Measurements from ENCODE around the gene OTUD1. TPM values are rescaled to one million over a fixed set of nuclear protein-coding genes. Genes with fewer than 3 reads are reported as not detected.

OTUD1 gene
- total RNA-seq, 1 experiment from 2014 or later: 14.8 TPM

DNA sequence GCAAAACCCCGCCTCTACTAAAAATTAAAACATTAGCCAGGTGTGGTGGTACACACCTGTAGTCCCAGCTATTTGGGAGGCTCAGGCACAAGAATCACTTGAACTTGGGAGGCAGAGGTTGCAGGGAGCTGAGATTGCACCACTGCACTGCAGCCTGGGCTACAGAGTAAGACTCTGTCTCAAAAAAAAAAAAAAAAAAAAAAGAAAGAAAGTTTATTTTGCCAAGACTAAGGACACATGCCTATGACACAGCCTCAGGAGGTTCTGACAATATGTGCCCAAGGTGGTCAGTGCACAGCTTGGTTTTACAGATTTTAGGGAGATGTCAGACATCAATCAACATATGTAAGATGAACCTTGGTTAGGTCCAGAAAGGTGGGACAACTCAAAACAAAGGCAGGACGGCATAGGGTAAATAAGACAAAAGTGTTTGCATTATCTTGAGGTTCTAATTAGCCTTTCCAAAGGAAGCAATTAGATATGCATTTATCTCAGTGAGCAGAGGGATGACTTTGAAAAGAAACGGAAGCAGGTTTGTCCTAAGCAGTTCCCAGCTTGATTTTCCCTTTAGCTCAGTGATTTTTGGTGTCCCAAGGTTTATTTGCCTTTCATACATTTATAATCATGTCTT lies 20.7 kb upstream of the OTUD1 start:
- DNase-seq (ENCODE audit: low read depth): no peak
- in situ Hi-C loops (cut with HindIII; ENCODE audit: low pct_unique_long_range_greater_than_20kb, low sequenced_read_pairs): no loop called here

- no peak for DNase-seq (ENCODE audit: low read depth)
- in situ Hi-C loops (cut with HindIII; ENCODE audit: low pct_unique_long_range_greater_than_20kb, low sequenced_read_pairs): no loop called here
These were observed 19.7 kb upstream of the OTUD1 start for GRCh38 chr10:23419201-23419600.

DNA sequence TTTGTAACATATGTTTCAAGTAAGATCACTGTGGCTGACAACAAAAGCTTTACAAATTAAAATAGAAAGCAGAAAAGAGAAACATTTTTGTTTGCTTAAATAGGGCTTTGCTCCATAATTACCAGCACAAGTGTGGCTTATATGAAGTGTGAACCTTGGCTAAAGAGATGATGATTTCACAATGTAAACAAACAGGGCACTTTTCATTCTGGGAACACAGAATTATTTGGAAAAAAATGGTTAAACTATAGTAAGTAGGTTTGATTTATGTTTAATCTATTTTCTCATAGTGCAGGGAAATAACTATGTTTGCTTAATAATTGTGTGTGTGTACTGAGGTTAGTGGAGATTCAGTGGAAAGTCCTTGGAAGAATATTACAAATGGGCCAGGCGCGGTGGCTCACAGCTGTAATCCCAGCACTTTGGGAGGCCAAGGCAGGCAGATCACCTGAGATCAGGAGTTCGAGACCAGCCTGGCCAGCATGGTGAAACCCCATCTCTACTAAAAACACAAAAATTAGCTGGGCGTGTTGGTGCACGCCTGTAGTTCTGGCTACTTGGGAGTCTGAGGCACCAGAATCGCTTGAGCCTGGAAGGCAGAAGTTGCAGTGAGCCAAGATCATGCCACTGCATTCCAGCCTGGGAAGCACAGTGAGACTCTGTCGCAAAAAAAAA lies 19.1 kb upstream of the OTUD1 start:
- no peak for DNase-seq (ENCODE audit: low read depth)
- in situ Hi-C loops (cut with HindIII; ENCODE audit: low pct_unique_long_range_greater_than_20kb, low sequenced_read_pairs): no loop called here

- no peak for DNase-seq (ENCODE audit: low read depth)
- in situ Hi-C loops (cut with HindIII; ENCODE audit: low pct_unique_long_range_greater_than_20kb, low sequenced_read_pairs): no loop called here
These were observed 17.5 kb upstream of the OTUD1 start for GRCh38 chr10:23421397-23421796.

DNA sequence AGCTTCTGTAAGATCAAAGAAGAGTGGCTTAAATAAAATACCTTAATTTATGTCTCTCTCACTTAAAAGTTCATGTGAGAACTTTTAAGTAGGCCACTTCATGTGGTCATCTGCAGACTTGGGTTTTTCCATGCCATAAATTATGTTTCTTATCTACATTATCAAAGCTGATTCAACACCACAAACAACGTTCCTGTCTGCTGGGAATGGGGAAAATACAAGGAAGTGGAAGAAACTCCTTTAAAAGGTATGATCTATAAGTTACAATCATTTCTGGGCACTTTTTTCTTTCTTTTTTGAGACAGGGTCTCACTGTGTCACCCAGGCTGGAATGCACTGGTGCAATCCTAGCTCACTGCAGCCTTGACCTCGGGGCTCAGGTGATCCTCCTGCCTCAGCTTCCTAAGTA lies 16.9 kb upstream of the OTUD1 start:
- peak; percentile 65 for DNase-seq (ENCODE audit: low read depth)
- in situ Hi-C loops (cut with HindIII; ENCODE audit: low pct_unique_long_range_greater_than_20kb, low sequenced_read_pairs): no loop called here

DNA sequence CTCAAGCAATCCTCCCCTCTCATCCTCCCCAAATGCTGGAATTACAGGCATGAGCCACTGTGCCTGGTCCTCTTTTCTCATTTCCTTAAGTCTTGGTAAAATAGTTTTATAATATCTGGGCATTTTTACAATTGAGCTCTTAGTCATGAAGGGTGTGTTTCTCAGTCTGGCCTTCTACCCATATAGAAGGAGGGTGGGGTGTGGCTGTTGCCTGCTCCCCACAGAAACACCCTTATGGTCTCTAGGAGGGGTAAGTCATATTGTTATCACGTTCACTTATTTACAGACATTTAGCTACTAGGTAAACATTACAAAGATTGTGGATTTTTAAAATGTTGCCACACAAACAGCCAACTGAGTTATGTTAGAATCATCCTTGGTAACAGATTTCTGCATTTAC lies 6.7 kb upstream of the OTUD1 start:
- in situ Hi-C loops (cut with HindIII; ENCODE audit: low pct_unique_long_range_greater_than_20kb, low sequenced_read_pairs): no loop called here

GRCh38 chr10:23432639-23433038 lies 6.2 kb upstream of the OTUD1 start:
- no peak for DNase-seq (ENCODE audit: low read depth)
- in situ Hi-C loops (cut with HindIII; ENCODE audit: low pct_unique_long_range_greater_than_20kb, low sequenced_read_pairs): no loop called here

More for the DNA sequence above, 6.7 kb upstream of the OTUD1 start:
- DNase-seq (ENCODE audit: low read depth): no peak

- in situ Hi-C loops (cut with HindIII; ENCODE audit: low pct_unique_long_range_greater_than_20kb, low sequenced_read_pairs): no loop called here
- no peak for DNase-seq (ENCODE audit: low read depth)
These were observed 5.2 kb upstream of the OTUD1 start for GRCh38 chr10:23433701-23434100.

DNA sequence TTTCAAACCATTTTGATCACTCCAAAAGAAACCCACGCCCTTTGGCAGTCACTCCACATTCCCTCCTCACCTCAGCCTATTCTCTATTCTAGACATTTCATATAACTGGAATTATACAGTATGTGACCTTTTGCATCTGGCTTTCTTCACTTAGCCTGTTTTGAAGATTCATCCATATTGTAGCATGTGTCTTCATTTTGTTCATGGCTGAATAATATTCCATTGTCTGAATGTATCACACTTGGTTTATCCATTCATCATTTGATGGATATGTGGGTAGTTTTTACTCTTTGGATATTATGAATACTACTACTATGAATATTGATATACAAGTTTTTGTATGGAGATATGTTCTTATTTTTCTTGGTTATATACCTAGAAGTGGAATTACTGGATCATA lies 3.5 kb upstream of the OTUD1 start:
- DNase-seq (ENCODE audit: low read depth): no peak
- in situ Hi-C loops (cut with HindIII; ENCODE audit: low pct_unique_long_range_greater_than_20kb, low sequenced_read_pairs): no loop called here

DNA sequence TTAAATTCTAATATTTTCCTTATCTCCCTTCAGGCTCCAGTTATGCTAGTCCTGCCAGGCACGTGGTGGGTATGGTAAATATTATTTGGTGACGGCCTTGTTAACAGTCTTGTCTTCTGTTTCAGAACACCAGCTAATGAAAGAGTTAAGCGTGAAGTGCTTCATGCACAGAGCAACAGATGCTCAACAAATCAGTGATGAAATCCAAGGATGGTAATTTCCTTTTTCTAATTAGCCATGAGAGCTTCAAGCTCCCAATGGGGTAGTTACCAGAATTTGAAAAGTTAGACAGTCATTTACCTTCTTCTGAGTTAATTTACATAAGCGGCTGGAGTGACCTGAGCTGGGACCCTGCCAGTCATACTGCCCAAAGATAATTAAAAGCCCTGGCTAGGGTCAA lies 1.9 kb upstream of the OTUD1 start:
- in situ Hi-C loops (cut with HindIII; ENCODE audit: low pct_unique_long_range_greater_than_20kb, low sequenced_read_pairs): no loop called here
- DNase-seq (ENCODE audit: low read depth): no peak

- no peak for DNase-seq (ENCODE audit: low read depth)
- in situ Hi-C loops (cut with HindIII; ENCODE audit: low pct_unique_long_range_greater_than_20kb, low sequenced_read_pairs): no loop called here
These were observed 820 bp upstream of the OTUD1 start for GRCh38 chr10:23437963-23438546.

DNA sequence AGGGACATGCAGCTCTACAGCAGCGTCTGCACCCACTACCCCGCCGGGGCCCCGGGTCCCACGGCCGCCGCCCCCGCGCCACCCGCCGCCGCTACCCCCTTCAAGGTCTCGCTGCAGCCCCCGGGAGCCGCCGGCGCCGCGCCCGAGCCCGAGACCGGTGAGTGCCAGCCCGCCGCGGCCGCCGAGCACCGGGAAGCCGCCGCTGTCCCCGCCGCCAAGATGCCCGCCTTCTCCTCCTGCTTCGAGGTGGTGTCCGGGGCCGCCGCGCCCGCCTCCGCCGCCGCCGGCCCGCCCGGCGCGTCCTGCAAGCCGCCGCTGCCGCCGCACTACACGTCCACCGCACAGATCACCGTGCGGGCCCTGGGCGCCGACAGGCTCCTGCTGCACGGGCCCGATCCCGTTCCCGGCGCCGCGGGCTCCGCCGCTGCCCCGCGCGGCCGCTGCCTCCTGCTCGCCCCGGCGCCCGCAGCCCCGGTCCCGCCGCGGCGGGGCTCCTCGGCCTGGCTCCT lies 631 bp downstream of the OTUD1 start:
- peak; percentile 14 for DNase-seq (ENCODE audit: low read depth)
- in situ Hi-C loops (cut with HindIII; ENCODE audit: low pct_unique_long_range_greater_than_20kb, low sequenced_read_pairs): no loop called here

GRCh38 chr10:23439961-23440889 lies 1.4 kb downstream of the OTUD1 start:
- DNase-seq (ENCODE audit: low read depth): peak; percentile 45
- in situ Hi-C loops (cut with HindIII; ENCODE audit: low pct_unique_long_range_greater_than_20kb, low sequenced_read_pairs): no loop called here

GRCh38 chr10:23441251-23441650 lies 2.4 kb downstream of the OTUD1 start:
- no peak for DNase-seq (ENCODE audit: low read depth)
- in situ Hi-C loops (cut with HindIII; ENCODE audit: low pct_unique_long_range_greater_than_20kb, low sequenced_read_pairs): no loop called here

GRCh38 chr10:23442936-23443335 lies 4.1 kb downstream of the OTUD1 start:
- in situ Hi-C loops (cut with HindIII; ENCODE audit: low pct_unique_long_range_greater_than_20kb, low sequenced_read_pairs): no loop called here
- no peak for DNase-seq (ENCODE audit: low read depth)

DNA sequence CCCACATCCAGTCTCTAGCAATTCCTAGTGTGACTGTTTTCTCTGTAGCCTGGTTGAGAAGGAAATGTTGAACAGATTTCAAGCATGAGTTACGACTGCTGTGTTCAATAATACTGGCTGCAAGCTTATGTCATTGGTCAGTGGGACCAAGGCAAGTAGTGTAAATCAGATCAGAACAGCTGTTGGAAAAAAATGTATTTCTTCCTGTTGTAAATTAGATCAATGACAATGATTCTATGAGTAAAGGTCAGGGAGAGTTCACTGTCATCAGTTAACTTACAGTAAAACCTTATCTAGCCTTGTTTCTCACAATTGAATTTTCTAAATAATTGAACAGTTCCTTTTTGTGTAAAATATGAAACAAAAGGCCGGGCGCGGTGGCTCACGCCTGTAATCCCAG lies 6.7 kb downstream of the OTUD1 start:
- no peak for DNase-seq (ENCODE audit: low read depth)
- in situ Hi-C loops (cut with HindIII; ENCODE audit: low pct_unique_long_range_greater_than_20kb, low sequenced_read_pairs): no loop called here

DNA sequence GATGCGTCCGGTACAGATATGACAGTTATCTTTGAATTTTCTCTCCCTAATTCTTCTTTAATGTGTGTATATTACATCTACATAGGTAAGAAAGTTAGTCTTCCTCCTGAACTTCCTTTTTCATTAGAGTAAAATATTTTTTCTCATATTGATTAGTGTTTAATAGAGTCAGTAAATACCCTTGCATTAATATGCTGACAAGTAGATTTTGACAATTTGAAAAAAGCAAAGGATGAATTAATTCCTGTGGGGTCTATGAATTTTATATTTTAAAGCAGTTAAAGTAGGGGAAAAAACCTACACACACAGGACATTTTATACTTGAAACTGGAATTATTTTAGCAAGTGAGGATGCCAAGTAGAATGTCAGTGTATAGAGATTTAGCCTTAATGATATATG lies 9.4 kb downstream of the OTUD1 start:
- in situ Hi-C loops (cut with HindIII; ENCODE audit: low pct_unique_long_range_greater_than_20kb, low sequenced_read_pairs): no loop called here

GRCh38 chr10:23448802-23449570 lies 10.1 kb downstream of the OTUD1 start:
- in situ Hi-C loops (cut with HindIII; ENCODE audit: low pct_unique_long_range_greater_than_20kb, low sequenced_read_pairs): no loop called here

More for the DNA sequence above, 9.4 kb downstream of the OTUD1 start:
- DNase-seq (ENCODE audit: low read depth): no peak

More at GRCh38 chr10:23448802-23449570, 10.1 kb downstream of the OTUD1 start:
- no peak for DNase-seq (ENCODE audit: low read depth)

All from Caki2 (cell line).